WTC11 (cell line): ENCODE results near the gene PWP1. TPM values are rescaled to one million over a fixed set of nuclear protein-coding genes. Genes with fewer than 3 reads are reported as not detected.
"Not testable (repeated sequence)": the region's sequence is repeated elsewhere in the genome, so short reads cannot be mapped to it uniquely, and the experiment has no call there.

ENCODE experiments used
- ATAC-seq: fragments of 200-7000 bp; cut with Tn5 transposase; 2 replicates; pipeline ENCODE4 v1.10.0; 2021; ENCODE audit warnings: mild to moderate bottlenecking, moderate library complexity
- CTCF ChIA-PET: fragments of 300-600 bp; sonication (Branson Sonifier 250); formaldehyde crosslinking; loops from one replicate; lab custom pipeline; 2021; ENCODE audit warnings: antibody characterized with exemption; lab: Charles Lee
- POLR2A ChIA-PET: fragments of 350-600 bp; sonication (Branson Sonifier 250); formaldehyde crosslinking; loops from one replicate; lab custom pipeline; 2021; ENCODE audit warnings: antibody characterized with exemption; lab: Charles Lee
- DNase-seq: peaks from one replicate; pipeline ENCODE4 v3.0.0; 2021; ENCODE audit warnings: low spot score
- H3K27ac Mint-ChIP-seq: 2 replicates; pipeline ENCODE4 v1.8.0; 2021; ENCODE audit warnings: mixed read lengths
- H3K27me3 Mint-ChIP-seq: 2 replicates; pipeline ENCODE4 v1.8.0; 2021; ENCODE audit warnings: low read depth, mild to moderate bottlenecking, moderate library complexity, mixed read lengths
- H3K36me3 Mint-ChIP-seq: 2 replicates; pipeline ENCODE4 v1.8.0; 2021; ENCODE audit warnings: mixed read lengths
- H3K4me1 Mint-ChIP-seq: 2 replicates; pipeline ENCODE4 v1.8.0; 2022; ENCODE audit warnings: mixed read lengths
- H3K4me3 Mint-ChIP-seq: 2 replicates; pipeline ENCODE4 v1.8.0; 2021; ENCODE audit warnings: mild to moderate bottlenecking, moderate library complexity, mixed read lengths
- H3K9me3 Mint-ChIP-seq: 2 replicates; pipeline ENCODE4 v1.8.0; 2021; ENCODE audit warnings: mixed read lengths
- ARID4B ChIP-seq: sonication (generic); formaldehyde crosslinking; IDR thresholded peaks from 2 replicates; pipeline ENCODE4 v1.8.0; 2023; ENCODE audit warnings: missing genetic modification reagents, mild to moderate bottlenecking, borderline replicate concordance
- CBFB ChIP-seq: sonication (generic); formaldehyde crosslinking; IDR thresholded peaks from 2 replicates; pipeline ENCODE4 v1.8.1; 2022; ENCODE audit warnings: mild to moderate bottlenecking, low read depth, missing genetic modification reagents
- CREM ChIP-seq: sonication (generic); formaldehyde crosslinking; IDR thresholded peaks from 2 replicates; pipeline ENCODE4 v1.8.1; 2022; ENCODE audit warnings: mild to moderate bottlenecking, missing genetic modification reagents, moderate library complexity
- ESRRA ChIP-seq: sonication (generic); formaldehyde crosslinking; IDR thresholded peaks from 2 replicates; pipeline ENCODE4 v1.8.1; 2022; ENCODE audit warnings: mild to moderate bottlenecking, missing genetic modification reagents, borderline replicate concordance
- ETV6 ChIP-seq: sonication (generic); formaldehyde crosslinking; IDR thresholded peaks from 2 replicates; pipeline ENCODE4 v1.8.1; 2022; ENCODE audit warnings: mild to moderate bottlenecking, missing genetic modification reagents
- JUN ChIP-seq: sonication (generic); formaldehyde crosslinking; IDR thresholded peaks from 2 replicates; pipeline ENCODE4 v1.8.0; 2023; ENCODE audit warnings: mild to moderate bottlenecking, missing genetic modification reagents
- NFE2L1 ChIP-seq: sonication (generic); formaldehyde crosslinking; IDR thresholded peaks from 2 replicates; pipeline ENCODE4 v1.8.1; 2023; ENCODE audit warnings: missing genetic modification reagents
- PREB ChIP-seq: sonication (generic); formaldehyde crosslinking; IDR thresholded peaks from 2 replicates; pipeline ENCODE4 v1.8.1; 2022; ENCODE audit warnings: mild to moderate bottlenecking, missing genetic modification reagents, moderate library complexity, borderline replicate concordance
- SOX15 ChIP-seq: fragments of 250-450 bp; sonication (Bioruptor Pico); IDR thresholded peaks from 2 replicates; pipeline ENCODE4 v1.9.0; 2021; ENCODE audit warnings: mild to moderate bottlenecking
- SP1 ChIP-seq: sonication (generic); formaldehyde crosslinking; conservative IDR thresholded peaks from 2 replicates; pipeline ENCODE4 v1.8.1; 2022; ENCODE audit warnings: missing genetic modification reagents
- STAT6 ChIP-seq: sonication (generic); formaldehyde crosslinking; conservative IDR thresholded peaks from 2 replicates; pipeline ENCODE4 v1.8.1; 2023; ENCODE audit warnings: mild to moderate bottlenecking, low read depth, missing genetic modification reagents, moderate library complexity
- TCF7 ChIP-seq: sonication (generic); formaldehyde crosslinking; IDR thresholded peaks from 2 replicates; pipeline ENCODE4 v1.8.0; 2022; ENCODE audit warnings: mild to moderate bottlenecking, low read depth, missing genetic modification reagents, moderate library complexity
- USF1 ChIP-seq: sonication (generic); formaldehyde crosslinking; IDR thresholded peaks from 2 replicates; pipeline ENCODE4 v1.8.0; 2022; ENCODE audit warnings: mild to moderate bottlenecking, missing genetic modification reagents
- USF2 ChIP-seq: sonication (generic); formaldehyde crosslinking; IDR thresholded peaks from 2 replicates; pipeline ENCODE4 v1.8.1; 2023; ENCODE audit warnings: mild to moderate bottlenecking, missing genetic modification reagents, moderate library complexity
- ZNF423 ChIP-seq: fragments of 250-450 bp; sonication (Bioruptor Pico); IDR thresholded peaks from 2 replicates; pipeline ENCODE4 v2.1.2; 2022; ENCODE audit warnings: mild to moderate bottlenecking, moderate library complexity
- ZSCAN18 ChIP-seq: fragments of 250-450 bp; sonication (Bioruptor Pico); IDR thresholded peaks from 2 replicates; pipeline ENCODE4 v2.1.2; 2022; ENCODE audit warnings: mild to moderate bottlenecking, moderate library complexity
- total RNA-seq: library from RNA; stranded (reverse); gene quantifications from 3 replicates; pipeline ENCODE4 v1.2.3, GENCODE V29; 2021

PWP1 gene
- total RNA-seq, 1 experiment from 2014 or later: 54.2 TPM

- H3K27ac Mint-ChIP-seq: peak overlapping the region; percentile 100
Observed at GRCh38 chr12:107684029-107684795, 1.4 kb upstream of the PWP1 start.

GRCh38 chr12:107684990-107685359, 624 bp upstream of the PWP1 start:
- TF ChIP-seq ZNF423 (no peak), SP1 (no peak), USF2 (peak; percentile 84), ARID4B (0 out of 2 replicates have a peak, but pooled peaks have one; percentile 7), USF1 (CRISPR knock-in tag) (peak; percentile 75)
- Mint-ChIP-seq H3K4me3 (peak overlapping the region; percentile 98), H3K4me1 (peaks cover 14% of the 10 kb centered on the region), H3K27ac (peak overlapping the region; percentile 100), H3K9me3 (0 out of 2 replicates have a peak, but pooled peaks cover 4% of the 10 kb centered on the region), H3K27me3 (no peaks in the 10 kb centered on the region), H3K36me3 (peaks cover 21% of the 10 kb centered on the region)
- ATAC-seq (peak; percentile 47), DNase-seq (no peak)
- CTCF ChIA-PET: interaction anchor here (0.9 to 2.4 kb wide), 3 partner anchors 9 to 200 kb away, joined by 3 to 22 read pairs (median 4); no protein-coding TSS in a partner anchor
- POLR2A ChIA-PET: no interaction called here

More at GRCh38 chr12:107684029-107684795, 1.4 kb upstream of the PWP1 start:
- H3K27me3 Mint-ChIP-seq: peaks cover 5% of the 10 kb centered on the region; the same call in 1 of the 2 replicates
- H3K9me3 Mint-ChIP-seq: 0 out of 2 replicates have a peak, but pooled peaks cover 4% of the 10 kb centered on the region
- H3K36me3 Mint-ChIP-seq: peaks cover 13% of the 10 kb centered on the region
- TF ChIP-seq PREB (CRISPR knock-in tag): no peak
- TF ChIP-seq SOX15 (CRISPR knock-in tag): no peak
- no peak for TF ChIP-seq ZSCAN18 (CRISPR knock-in tag)
- no peak for TF ChIP-seq ETV6 (CRISPR knock-in tag)
- TF ChIP-seq JUN (CRISPR knock-in tag): no peak
- no peak for TF ChIP-seq CBFB
- TF ChIP-seq ZNF423: no peak
- no peak for TF ChIP-seq CREM (CRISPR knock-in tag)
- no peak for TF ChIP-seq STAT6 (CRISPR knock-in tag)
- TF ChIP-seq TCF7 (CRISPR knock-in tag): no peak
- TF ChIP-seq ESRRA (CRISPR knock-in tag): no peak
- TF ChIP-seq NFE2L1 (CRISPR knock-in tag): no peak
- peaks cover 14% of the 10 kb centered on the region for H3K4me1 Mint-ChIP-seq
- no peak for DNase-seq
- ChIA-PET POLR2A (interaction anchor here (0.7 kb wide), 1 partner anchor 49 kb away, joined by 3 read pairs; no protein-coding TSS in a partner anchor), CTCF (interaction anchor here (0.7 to 2.4 kb wide), 3 partner anchors 8 to 201 kb away, joined by 3 to 22 read pairs (median 6); no protein-coding TSS in a partner anchor)
- ATAC-seq: no peak
- peak overlapping the region; percentile 98 for H3K4me3 Mint-ChIP-seq

- H3K4me1 Mint-ChIP-seq, H3K27ac Mint-ChIP-seq, POLR2A ChIA-PET, H3K4me3 Mint-ChIP-seq, CTCF ChIA-PET, H3K27me3 Mint-ChIP-seq, ATAC-seq, DNase-seq: not testable (repeated sequence)
- Mint-ChIP-seq H3K36me3 (peaks cover 78% of the 10 kb centered on the region), H3K9me3 (peaks cover 14% of the 10 kb centered on the region)
Observed at GRCh38 chr12:107695772-107696171, 10.2 kb downstream of the PWP1 start.
